Stimulated activated CD4-positive, alpha-beta T cell treated with anti-CD3 and anti-CD28 coated beads, Interleukin-4, amount 100 ng/mL, for 24 hours (primary cell): ENCODE measurements around the gene PRPF8.

Experiments
- DNase-seq: peaks from one replicate; pipeline ENCODE4 v3.0.0-alpha.2; 2020

The PRPF8 gene

DNA sequence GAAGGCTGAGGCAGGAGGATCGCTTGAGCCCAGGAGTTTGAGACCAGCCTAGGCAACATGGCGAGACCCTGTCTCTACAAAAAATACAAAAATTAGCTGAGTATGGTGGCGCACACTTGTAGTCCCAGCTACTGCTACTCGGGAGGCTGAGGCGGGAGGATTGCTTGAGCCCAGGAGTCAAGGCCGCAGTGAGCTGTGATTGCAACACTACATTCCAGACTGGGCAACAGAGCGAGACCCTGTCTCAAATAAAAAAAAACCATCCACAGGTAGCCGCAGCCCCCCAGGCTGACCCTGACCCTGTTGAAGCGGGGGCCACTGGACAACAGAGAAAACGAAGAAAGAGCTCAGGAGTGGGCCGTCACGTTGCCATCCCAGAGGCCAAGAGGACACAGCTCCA is 60.0 kb downstream of the PRPF8 start:
- DNase-seq: no peak

DNA sequence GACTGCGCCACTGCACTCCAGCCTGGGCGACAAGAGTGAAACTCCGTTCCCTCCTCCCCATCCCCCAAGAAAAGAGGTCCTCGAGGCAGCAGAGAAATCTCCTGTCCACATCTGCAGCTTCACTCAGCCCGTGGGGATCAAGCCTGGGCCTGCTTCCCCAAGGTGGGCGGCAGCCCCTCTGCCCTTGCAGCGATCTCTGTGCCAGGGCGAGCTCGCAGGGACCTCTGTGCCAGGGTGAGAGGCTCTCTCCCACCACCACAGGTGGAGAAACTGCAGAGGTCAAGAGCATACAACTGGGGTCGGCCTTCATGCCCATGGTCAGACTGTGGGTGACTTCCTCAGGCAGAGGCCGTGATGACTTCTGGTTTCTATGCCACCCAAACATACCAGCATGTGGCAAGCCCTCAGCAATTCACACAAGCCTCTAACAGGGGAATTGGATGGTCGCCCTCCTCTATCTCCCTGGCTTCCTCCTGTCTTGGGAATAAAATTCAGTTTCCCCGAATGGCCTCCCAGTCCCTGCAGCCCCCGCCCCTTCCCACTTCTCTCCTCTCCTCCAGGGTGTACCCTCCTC is 61.5 kb downstream of the PRPF8 start:
- no peak for DNase-seq

DNA sequence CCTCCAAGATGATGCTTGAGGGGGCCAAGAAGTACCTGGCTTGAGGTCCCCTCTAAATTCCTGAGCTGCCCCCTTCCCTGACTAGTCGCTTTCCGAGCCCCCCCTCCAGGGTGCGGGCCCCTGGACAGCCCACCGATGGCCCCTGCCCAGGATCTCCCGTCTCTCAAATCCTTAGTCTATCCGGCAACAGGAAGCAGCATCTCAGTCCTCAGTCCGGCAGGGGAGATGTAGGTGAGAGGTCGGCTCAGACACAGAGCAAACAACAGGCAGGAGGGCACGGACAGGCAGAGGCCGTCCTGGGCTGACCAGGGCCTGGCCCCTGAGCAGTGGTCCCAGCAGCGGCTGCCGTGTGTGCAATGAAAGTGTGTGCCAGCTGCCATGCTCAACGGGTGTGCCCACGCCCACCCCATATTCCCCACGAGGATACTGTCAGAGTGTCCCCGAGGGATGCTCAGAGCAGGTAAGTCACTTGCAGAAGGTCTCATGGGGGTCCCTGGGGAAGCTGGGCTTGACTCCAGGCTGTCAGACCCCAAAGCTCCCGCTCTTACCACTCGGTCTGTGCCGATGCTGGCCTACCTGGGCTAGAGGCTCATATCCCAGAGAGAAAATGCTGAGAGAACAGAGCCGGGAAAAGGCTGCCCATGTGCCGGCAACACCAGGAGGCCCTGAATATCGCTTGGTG is 63.3 kb downstream of the PRPF8 start:
- no peak for DNase-seq

DNA sequence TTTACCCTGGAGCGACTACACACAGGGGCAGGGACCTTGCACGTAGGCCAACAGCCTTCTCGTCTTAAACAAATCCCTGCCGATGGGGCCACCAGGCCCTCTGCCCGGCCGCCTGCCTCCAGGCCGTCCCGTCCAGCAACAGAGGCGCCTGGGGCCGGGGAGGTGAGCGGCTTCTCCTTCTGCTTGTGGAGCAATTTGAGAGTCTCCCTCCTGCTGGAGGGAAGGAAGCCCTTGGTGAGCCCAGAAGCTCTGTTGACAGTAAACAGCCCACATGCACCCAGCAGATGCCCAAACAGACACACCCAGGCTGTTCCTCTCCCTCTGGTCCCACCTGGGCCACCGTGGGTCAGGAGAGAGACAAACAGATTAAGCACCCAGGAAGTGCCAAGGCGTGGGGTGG is 64.2 kb downstream of the PRPF8 start:
- no peak for DNase-seq

DNA sequence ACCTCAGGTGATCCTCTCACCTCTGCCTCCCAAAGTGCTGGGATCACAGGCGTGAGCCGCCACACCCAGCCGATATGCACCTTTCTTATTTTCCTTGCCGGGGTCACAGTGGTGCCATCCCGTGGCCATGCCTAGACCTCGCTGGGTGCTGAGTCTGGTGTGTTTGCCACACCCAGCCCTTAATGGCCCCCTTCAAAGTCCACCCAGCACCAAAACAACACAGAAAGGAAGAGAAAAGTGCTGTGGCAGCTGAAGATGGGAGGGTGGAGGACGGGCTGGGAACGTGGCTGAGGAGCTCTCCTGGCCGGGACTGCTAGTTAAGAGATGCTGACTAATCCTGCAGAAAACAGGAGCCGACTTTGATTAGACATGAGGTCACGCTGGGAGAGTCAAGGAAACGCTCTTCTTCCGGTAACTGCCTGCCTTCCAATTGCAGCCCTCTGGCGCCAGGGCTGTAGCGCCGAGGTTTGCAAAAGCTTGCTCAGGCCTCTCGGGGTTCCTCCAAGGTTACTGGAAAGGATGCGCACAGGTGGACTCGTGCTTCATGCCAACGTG is 67.0 kb downstream of the PRPF8 start:
- DNase-seq: no peak

DNA sequence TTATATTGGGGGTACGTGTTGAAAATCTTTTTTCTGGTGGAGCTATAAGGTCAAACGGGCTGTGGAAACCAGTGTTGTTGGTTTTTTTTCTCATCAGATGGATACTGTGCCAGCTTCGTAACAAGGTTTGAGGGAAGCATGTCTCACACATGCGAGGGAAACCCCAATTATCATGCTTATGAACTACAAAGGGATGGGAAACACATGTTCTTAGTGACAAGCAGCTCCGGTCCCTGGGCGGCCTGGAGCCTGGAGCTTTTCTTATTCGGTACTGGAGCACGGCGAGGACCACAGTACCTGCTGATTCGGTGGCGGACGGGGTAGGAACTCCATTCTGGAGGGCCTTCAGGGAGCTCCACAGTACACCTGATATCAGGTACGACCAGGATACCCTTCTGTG is 68.6 kb downstream of the PRPF8 start:
- DNase-seq: no peak

DNA sequence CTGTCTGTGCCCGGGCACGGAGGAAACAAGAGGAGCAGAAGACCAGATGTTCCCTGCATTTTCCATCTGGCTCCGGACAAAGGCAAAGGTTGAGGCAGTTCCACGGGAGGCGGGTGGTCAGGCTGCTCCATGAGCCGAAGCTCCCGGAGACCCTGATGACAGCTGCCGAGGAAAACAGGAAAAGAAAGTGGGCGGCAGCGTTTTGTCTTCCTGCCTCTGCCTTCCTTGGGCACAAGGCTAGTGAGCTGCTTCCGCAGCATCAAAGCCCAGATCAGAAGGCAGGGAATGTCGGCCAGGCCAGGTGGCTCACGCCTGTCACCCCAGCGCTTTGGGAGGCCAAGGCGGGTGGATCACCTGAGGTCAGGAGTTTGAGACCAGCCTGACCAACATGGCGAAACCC is 72.3 kb downstream of the PRPF8 start:
- DNase-seq: no peak

DNA sequence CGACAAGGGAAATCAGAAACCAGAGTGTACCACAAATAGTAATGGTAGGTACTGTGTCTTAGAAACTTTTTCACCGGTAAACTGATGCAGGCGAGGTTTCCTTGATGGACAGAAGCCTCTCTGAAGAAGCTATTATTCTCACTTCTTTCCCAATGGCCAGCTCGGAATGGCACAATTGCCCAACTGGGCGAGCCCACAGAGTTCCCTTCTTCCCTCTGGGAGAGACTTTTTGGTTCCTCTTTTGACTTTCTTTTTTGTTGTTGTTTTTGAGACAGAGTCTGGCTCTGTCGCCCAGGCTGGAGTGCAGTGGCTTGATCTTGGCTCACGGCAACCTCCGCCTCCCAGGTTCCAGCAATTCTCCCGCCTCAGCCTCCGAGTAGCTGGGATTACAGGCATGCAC is 73.0 kb downstream of the PRPF8 start:
- no peak for DNase-seq

DNA sequence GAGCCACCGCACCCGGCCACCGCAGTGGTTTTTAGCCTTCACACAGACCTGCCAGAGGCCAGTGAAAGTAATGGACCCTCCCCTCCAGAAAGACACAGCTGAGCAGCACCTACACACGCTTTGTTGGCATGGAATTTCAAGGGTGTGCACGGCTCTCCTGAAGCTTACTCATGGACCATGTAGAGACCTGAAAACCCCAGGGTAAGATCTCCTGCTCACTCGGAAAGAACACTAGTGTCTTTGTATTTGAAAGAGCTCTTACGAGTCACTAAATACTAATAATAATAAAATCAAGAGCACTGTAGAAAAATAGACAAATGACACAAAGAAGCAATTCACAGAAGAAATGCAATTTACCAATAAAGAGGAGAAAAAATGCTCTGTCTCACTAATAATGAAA is 76.0 kb downstream of the PRPF8 start:
- DNase-seq: no peak

DNA sequence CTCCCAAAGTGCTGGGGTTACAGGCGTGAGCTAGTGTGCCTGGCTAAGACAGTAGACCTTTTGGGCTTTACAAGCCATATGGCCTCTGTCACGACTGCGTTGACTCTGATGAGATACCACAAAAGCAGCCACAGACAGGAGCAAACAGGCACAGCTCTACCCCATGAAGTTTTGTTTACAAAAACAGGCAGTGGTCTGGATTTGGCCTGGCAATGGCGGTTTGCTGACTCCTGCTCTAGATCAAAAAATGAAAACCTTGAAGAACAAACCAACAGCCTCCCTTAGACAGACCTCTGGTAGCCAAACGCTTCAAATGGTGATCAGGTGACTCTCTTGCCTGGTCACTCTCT is 76.7 kb downstream of the PRPF8 start:
- DNase-seq: no peak

DNA sequence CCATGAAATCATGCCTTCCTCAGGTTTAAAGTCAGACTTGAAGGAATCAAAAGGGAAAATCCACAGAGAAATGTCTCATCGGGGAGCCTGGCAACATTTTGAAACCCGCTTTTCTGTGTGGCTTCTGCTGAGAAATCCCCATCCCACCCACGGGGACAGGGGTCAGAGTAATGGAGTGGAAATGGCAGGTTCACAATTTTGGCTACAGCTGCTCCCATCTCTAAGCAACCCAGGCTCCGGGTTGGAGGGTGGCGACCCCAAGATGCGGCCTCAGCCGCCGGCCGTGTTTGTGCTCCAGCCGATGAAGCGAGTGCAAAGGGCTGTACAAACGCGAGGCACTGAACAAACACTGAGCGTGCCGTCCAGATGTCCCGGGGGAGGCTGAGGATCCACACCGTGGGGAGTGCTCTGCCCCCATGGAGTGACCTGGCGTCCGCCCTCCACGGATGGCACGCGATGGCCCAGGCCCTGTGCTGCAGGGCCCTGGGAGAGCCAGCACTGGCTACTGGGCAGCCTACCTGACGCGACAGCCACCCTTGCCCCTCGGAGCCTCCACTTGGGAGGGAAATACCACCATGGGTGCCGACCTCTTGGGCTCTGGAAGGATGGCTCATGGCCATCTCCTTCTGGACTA is 78.2 kb downstream of the PRPF8 start:
- peak; percentile 60 for DNase-seq

DNA sequence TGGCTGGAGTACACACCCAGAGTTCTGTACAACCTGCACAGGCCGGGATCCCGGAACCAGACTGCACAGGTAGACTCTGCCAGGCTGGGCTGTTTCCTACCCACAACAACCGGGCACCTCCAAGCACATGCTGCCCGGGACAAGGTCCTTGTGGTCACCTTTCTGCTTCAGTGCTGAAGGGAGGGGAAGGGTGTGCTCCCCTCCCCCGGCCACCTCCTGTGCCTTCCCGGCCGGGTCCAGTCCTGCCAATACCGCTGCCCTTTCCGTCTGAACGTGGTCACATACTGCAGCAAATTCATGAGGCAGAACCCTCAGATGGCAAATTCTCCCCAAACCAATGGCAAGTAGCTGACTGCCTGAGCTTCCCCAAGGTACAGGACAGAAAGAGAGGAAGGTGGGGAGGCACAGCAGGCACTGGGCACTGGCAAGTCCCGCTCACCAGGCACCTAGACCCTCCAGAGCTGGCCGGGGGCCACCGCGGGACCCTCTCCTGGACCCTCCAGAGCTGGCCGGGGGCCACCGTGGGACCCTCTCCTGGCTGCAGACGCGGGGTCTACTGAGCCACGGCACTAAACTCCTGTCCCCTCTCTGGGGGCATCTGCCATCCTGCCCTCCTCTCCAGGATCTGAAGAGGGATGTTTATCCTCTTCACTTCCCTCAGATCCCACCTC is 78.9 kb downstream of the PRPF8 start:
- DNase-seq: no peak

DNA sequence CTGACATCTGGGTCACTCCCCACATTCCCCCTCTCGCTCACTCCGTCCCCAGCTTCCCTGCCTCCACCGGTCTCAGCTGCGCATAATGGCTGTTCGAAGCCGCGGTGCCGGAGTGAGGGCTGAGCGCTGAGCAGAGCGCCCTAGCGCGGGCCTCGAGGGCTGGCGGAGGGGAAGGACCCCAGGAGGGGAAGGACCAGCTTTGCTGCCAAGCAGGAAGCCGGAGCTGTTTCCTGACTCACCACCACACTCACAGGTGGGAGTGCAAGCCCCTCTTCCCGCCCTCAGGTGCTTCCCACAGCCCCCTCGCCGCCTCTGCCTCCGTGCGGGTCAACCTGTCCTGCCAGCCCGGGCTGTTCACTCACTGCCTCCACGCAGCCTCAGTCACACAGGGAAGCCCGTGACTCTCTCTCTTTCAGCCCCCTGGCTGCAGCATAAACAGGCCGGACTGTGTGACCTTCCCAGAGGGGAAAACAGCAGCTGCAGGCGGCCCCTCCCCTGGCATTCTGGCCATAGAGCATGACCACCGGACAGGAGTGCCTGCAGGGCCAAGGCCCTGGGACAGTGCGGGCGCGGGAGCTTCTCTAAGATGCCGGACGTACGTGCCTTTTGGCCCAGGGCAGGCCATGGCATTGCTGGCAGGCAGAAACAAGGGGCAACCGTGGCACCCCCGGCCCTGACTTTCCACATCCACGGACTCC is 79.7 kb downstream of the PRPF8 start:
- DNase-seq: no peak

DNA sequence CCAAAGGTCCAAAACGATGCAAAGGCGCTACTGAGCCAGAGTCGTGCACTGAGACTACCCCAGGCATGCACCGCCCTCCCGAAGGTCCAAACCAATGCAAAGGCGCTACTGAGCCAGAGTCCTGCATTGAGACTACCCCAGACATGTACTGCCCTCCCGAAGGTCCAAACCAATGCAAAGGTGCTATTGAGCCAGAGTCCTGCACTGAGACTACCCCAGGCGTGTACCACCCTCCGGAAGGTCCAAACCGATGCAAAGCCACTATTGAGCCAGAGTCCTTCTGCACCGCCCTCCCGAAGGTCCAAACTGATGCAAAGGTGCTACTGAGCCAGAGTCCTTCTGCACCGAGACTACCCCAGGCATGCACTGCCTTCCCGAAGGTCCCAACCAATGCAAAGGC is 83.1 kb downstream of the PRPF8 start:
- no peak for DNase-seq
